Activated CD4-positive, CD25-positive, alpha-beta regulatory T cell treated with anti-CD3 and anti-CD28 coated beads, Interleukin-2, amount 50 U/mL, for 24 hours (primary cell): Measurements from ENCODE around the gene PLEKHA5.
"Not testable (repeated sequence)": the region's sequence is repeated elsewhere in the genome, so short reads cannot be mapped to it uniquely, and the experiment has no call there.

Source experiments
- ATAC-seq, 2 donors: fragments of 150-1000 bp; cut with Tn5 transposase; one replicate each; pipeline ENCODE4 v1.10.0; 2021; ENCODE audit warnings: mild to moderate bottlenecking in 1 of 2, moderate library complexity in 1 of 2

Gene PLEKHA5

DNA sequence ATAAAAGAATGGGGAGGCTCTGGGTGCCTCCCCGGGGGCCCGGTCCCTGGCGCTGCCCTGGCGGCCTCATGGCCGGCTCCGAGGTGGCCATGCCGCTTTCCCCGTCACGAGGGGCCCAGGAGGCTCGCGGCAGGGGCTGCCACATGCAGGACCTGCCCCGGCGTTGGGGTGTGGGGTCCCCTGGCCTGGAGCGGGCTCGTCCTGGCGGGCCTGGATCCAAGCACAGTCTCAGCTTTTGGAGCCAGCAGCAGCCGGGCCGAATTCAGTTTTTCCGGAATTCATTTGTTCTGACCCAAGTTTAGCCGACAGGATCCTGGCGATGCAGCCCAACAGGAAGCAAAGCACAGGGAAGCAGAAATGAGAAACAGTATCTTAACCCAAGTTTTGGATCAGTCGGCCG is 283.3 kb downstream of the PLEKHA5 start:
- ATAC-seq, result no peak

DNA sequence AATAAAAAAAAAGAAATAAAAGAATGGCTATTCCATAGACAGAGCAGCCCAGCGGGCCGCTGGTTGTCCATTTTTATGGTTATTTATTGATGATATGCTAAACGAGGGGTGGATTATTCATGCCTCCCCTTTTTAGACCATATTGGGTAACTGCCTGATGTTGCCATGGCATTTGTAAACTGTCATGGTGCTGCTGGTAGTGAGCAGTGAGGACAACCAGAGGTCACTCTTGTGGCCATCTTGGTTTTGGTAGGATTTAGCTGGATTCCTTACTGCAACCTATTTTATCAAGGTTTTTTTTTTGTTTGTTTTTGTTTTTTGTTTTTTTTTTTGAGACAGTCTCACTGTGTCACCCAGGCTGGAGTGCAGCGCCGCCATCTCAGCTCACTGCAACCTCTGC is 284.0 kb downstream of the PLEKHA5 start:
- ATAC-seq, result not testable (repeated sequence)

DNA sequence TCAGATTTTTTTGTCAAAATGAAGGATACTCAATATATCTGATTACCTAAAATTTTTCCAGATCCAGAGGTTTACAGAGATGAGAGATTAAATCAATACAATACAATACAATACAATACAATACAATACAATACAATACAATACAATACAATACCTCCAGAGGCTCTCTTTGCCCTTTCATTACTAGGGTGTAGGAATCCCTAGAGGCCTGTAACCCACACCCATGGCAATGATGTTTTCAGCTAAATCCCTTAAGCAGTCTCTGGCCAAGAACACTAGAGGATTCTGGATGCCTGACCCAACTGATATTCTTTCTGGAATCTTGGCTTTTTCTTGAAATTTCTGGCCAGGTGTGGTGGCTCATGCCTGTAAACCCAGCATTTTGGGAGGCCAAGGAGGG is 286.0 kb downstream of the PLEKHA5 start:
- no peak for ATAC-seq

DNA sequence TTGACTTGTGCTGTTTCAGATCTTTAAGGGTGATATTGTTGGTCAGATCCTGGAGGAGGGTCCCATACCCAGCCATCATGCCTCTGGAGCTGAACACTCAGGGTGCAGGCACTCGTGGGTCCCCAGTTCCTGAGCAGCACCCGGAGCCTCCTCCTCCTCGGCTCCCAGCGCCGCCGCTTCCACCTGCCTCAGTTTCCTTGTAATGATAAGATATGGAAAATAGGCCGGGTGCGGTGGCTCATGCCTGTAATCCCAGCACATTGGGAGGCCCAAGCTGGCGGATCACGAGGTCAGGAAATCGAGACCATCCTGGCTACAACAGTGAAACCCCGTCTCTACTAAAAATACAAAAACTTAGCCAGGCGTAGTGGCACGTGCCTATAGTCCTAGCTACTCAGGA is 289.6 kb downstream of the PLEKHA5 start:
- ATAC-seq, result no peak

DNA sequence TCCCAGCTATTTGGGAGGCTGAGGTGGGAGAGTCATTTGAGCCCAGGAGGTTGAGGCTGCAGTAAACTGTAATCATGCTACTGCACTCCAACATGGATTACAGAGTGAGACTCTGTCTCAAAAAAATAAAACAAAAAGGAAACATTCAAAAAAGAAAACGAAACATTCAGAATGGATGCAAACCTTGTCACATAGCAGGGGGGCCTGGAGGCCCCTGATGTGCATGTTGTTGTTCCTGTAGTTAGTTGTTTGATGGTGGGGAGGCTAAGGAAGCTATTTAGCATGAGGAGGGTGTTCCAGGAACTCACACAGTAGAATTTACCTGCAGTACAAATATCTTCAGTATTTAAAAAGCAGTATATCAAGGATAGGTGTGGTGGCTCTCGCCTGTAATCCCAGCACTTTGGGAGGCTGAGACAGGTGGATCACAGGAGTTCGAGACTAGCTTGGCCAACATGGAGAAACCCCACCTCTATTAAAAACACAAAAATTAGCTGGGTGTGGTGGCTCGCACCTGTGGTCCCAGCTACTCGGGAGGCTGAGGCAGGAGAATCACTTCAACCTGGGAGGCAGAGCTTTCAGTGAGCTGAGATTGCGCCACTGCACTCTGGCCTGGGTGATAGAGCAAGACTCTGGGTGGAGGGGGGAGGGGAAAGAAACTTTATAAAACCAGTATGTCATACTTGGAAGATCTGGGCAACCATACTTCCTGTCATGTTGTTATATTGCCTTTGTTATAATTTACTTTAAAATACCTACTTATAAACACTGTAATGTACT is 292.2 kb downstream of the PLEKHA5 start:
- no peak for ATAC-seq

DNA sequence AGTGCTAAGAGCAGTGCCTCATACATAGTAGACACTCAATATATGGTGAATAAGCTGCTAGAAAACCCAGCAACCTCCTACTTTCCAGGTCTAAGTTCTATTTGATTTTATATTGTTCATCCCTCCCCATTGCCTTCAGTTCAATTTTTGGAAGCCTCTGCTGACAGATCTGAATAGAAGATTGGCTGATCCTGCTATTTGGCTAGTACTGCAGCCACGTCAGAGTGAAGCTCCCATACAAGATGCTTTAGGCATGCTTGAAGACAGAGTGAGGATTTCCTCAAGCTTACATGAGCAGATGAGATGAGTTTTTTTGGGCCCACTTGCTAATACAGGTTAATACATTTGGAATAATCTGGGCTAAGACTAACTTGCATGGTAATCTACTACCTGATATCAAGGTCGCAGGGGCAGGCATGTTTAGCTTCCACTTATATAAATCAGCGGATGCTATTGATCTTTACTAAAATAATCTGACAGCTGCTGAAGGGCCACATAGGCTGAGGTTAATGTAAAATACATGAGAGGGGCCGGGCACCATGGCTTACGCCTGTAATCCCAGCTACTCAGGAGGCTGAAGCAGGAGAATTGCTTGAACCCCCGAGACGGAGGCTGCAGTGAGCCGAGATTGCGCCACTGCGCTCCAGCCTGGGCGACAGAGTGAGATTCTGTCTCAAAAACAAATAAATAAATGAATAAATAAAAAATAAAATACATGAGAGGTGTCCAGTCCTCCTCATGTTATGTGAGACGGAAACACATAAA is 293.8 kb downstream of the PLEKHA5 start:
- no peak for ATAC-seq
